DOHH2 (cell line): ENCODE data around the gene SLC26A8.

Experiments
- EZH2phosphoT487 ChIP-seq: fragments of 200-600 bp; sonication (generic); IDR thresholded peaks from 2 replicates; pipeline ENCODE4 v1.6.1; 2017; ENCODE audit warnings: borderline replicate concordance, mild to moderate bottlenecking, antibody characterized with exemption, low read length, moderate library complexity, mixed read lengths
- TF ChIP-seq, protein P1 (sequence below): fragments of 200-600 bp; sonication (generic); IDR thresholded peaks from one replicate; pipeline ENCODE4 v1.5.1; 2014; ENCODE audit warnings: antibody characterized with exemption, mild to moderate bottlenecking, low read depth, low read length; ENCODE audit not compliant: poor library complexity, severe bottlenecking

DNA sequence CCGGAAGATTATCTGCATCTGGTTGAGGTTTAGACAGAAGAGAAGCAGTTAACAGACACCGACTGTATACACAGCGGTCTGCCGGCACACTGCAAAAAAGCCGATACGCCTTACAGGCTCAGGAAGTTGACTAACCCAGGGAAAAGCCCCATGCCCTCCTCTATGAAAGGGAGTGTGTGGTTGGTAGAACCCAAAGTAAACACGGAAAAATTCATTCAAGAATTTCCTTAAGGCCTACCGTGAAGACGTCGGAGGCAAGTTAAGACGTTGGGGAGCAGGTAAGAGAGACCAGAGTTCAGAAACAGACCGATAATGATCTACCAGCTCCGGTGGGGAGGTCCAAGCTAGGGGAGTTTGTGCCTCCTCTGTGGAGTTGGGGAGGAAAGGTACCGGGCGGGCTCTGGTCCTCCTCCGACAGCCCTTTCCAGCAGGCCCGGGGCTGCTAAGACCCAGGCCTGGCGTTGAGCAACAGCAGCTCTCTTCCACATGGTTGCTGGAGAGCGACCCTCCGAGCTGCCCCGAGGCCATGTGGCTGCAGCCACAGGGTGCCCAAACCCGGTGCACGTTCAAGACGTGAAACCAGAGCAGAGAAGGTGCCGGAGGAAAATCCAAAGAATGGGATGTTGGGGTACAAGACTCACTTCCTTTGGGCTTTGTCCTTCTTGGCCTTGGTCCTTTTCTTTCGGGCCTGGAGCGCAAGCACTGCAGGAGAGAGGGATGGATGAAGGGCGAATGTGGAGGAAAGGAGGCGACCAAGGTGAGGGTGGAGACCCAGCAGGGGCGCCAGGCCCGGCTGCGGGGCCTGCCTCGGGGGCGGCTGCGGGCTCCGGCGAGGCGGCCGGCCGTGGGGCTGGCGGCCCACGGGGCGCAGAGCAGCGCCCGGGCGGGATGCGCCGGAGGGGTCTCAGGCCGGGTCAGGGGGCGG, 104.4 kb downstream of the SLC26A8 start:
- TF ChIP-seq, protein P1, sequence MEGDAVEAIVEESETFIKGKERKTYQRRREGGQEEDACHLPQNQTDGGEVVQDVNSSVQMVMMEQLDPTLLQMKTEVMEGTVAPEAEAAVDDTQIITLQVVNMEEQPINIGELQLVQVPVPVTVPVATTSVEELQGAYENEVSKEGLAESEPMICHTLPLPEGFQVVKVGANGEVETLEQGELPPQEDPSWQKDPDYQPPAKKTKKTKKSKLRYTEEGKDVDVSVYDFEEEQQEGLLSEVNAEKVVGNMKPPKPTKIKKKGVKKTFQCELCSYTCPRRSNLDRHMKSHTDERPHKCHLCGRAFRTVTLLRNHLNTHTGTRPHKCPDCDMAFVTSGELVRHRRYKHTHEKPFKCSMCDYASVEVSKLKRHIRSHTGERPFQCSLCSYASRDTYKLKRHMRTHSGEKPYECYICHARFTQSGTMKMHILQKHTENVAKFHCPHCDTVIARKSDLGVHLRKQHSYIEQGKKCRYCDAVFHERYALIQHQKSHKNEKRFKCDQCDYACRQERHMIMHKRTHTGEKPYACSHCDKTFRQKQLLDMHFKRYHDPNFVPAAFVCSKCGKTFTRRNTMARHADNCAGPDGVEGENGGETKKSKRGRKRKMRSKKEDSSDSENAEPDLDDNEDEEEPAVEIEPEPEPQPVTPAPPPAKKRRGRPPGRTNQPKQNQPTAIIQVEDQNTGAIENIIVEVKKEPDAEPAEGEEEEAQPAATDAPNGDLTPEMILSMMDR, result no peak
- no peak for TF ChIP-seq EZH2phosphoT487
